Coronary artery (tissue), 2 donors: ENCODE data around the gene HDGFL1.

Experiments
- DNase-seq: peaks from one replicate; pipeline ENCODE4 v3.0.0-alpha.2; 2017; ENCODE audit warnings: low spot score
- H3K27ac ChIP-seq, 2 donors: fragments of 200-600 bp; sonication (generic); one replicate each; pipeline ENCODE4 v1.5.1; 2016 to 2019
- H3K4me3 ChIP-seq: fragments of 200-600 bp; sonication (generic); 2 replicates; pipeline ENCODE4 v1.5.1; 2016; ENCODE audit warnings: mild to moderate bottlenecking, moderate library complexity
- TF ChIP-seq, protein P1 (sequence below): fragments of 200-600 bp; sonication (generic); IDR thresholded peaks from one replicate; pipeline ENCODE4 v1.5.1; 2019; ENCODE audit warnings: antibody characterized with exemption

Gene HDGFL1

DNA sequence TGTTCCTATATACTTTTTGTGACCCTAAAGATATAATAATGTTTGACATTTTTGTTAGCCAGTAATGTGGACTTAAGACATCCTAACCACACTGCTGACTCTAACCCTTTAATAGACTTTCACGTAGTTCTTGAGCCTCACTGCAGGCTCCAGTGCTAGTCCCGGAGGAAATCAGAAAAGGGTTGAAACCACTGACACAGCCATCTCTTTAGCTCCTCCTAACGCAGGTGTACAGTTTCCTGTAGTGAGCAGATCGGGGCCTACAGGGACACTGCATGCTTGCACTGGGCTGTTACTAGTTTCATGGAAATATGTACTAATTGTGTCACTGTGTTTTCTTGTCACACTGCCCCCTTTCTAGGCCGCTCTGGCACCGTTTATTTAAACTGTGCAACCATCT lies 512 bp upstream of the HDGFL1 start:
- TF ChIP-seq, protein P1, sequence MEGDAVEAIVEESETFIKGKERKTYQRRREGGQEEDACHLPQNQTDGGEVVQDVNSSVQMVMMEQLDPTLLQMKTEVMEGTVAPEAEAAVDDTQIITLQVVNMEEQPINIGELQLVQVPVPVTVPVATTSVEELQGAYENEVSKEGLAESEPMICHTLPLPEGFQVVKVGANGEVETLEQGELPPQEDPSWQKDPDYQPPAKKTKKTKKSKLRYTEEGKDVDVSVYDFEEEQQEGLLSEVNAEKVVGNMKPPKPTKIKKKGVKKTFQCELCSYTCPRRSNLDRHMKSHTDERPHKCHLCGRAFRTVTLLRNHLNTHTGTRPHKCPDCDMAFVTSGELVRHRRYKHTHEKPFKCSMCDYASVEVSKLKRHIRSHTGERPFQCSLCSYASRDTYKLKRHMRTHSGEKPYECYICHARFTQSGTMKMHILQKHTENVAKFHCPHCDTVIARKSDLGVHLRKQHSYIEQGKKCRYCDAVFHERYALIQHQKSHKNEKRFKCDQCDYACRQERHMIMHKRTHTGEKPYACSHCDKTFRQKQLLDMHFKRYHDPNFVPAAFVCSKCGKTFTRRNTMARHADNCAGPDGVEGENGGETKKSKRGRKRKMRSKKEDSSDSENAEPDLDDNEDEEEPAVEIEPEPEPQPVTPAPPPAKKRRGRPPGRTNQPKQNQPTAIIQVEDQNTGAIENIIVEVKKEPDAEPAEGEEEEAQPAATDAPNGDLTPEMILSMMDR, result no peak
- no peak overlapping the region for H3K27ac ChIP-seq
- no peak for DNase-seq
- H3K4me3 ChIP-seq, result no peak overlapping the region

GRCh38 chr6:22570185-22570551 lies 802 bp downstream of the HDGFL1 start:
- no peak for DNase-seq
- TF ChIP-seq, protein P1, result no peak
- Histone ChIP-seq H3K27ac (no peak overlapping the region), H3K4me3 (no peak overlapping the region)

DNA sequence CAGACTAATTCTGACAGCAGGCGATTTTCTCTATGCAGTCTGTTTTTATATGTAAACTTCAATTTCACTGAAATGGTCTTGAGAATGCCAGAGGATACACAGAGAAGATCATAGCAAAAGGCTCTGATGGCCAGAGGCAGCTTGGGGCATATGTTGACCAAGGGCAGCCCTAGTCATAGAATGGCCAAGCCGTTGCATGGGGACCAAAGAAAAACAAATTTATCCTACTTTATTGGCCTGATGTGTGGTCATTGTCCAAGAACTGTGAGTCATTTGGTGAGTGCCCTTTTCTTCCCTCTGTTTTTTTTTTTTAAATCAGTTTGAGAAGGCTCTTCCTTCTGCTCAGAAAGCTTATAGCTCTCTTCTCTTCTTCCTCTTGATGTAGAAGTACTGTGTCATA lies 5.8 kb downstream of the HDGFL1 start:
- no peak for DNase-seq
- Histone ChIP-seq H3K4me3 (no peak overlapping the region), H3K27ac (no peak overlapping the region)
- TF ChIP-seq, protein P1, result no peak

DNA sequence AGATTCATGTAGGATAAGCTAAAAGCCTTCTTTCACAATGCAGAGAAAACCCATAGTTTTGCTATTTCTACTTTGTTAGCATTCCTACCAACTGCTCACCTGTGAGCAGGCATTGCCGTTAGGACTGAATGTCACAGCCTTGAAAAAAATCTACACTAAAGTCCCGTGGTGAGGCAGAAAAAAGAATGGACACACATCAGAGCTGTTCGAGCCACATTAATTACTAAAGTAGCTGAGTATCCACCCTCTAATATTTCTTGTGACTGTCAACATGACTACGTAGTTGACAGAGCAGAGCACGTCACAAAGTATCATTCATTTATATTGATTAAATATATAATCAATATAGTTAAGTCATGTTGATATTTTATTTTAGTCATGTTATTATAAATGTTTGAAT lies 10.1 kb downstream of the HDGFL1 start:
- TF ChIP-seq, protein P1, result no peak
- H3K27ac ChIP-seq, result no peak overlapping the region
- DNase-seq, result no peak
- H3K4me3 ChIP-seq, result no peak overlapping the region

GRCh38 chr6:22580337-22580736 lies 11.0 kb downstream of the HDGFL1 start:
- no peak overlapping the region for H3K27ac ChIP-seq
- DNase-seq, result no peak
- TF ChIP-seq, protein P1, result no peak
- H3K4me3 ChIP-seq, result no peak overlapping the region

GRCh38 chr6:22582417-22583205 lies 13.2 kb downstream of the HDGFL1 start:
- Histone ChIP-seq H3K4me3 (no peak overlapping the region), H3K27ac (no peak overlapping the region)
- no peak for DNase-seq
- TF ChIP-seq, protein P1, result no peak

GRCh38 chr6:22583230-22583629 lies 13.9 kb downstream of the HDGFL1 start:
- H3K27ac ChIP-seq, result no peak overlapping the region
- H3K4me3 ChIP-seq, result no peak overlapping the region
- DNase-seq, result no peak
- TF ChIP-seq, protein P1, result no peak
